NCI-H1105 treated with DMSO at 0.1 percent for 48 hours (cell line): Measurements from ENCODE around the gene SSR4.
"Not testable (repeated sequence)": the region's sequence is repeated elsewhere in the genome, so short reads cannot be mapped to it uniquely, and the experiment has no call there.

Experiments
- DNase-seq: peaks from one replicate; lab custom pipeline; 2025; lab: John Stamatoyannopoulos, UW

The SSR4 gene

DNA sequence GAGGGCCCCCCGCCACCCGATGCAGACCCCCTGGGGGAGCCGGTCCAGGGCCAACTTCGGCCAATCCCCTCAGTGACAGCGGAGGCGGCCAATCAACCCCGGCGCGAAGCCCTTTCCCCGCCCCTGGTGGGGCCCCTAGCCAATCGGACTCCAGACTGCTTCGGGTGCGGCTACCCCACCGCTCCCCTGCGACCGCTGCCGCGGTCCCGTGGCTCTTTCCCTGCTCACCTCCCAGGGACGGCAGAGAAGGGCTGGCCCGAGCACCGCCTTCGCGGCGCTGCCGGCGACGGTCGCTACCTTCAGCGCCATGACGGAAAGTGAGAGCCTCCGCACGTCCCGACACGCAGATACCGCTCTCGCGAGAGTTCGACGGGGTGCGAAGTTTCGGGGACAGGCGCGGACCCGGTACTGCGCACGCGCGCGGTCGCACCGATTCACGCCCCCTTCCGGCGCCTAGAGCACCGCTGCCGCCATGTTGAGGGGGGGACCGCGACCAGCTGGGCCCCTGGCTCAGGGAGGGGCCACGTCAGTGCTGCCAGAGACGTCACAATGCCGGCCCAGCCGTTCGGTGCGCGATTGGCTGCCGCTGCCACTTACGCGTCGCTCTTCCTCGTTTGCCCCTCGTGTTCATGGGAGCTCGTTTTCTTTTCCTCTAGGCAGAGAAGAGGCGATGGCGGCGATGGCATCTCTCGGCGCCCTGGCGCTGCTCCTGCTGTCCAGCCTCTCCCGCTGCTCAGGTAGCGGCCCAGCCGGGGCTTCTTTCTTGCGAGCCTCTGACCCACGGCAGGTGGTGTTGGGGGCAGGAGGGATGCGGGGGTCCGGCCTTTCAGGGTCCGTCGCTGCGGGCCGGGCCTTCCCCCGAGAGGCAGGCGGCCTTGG, at the start of gene SSR4, which contains the start of gene IDH3G:
Gene SSR4, plus strand, starts transcription at position 651 of the 879 bp plus-strand sequence. Its CDS starts 20 bp downstream, at position 671.
Gene IDH3G, minus strand, starts transcription at position 358 of the 879 bp plus-strand sequence. Its CDS starts 49 bp downstream, at position 309.
- DNase-seq: peak; percentile 99

DNA sequence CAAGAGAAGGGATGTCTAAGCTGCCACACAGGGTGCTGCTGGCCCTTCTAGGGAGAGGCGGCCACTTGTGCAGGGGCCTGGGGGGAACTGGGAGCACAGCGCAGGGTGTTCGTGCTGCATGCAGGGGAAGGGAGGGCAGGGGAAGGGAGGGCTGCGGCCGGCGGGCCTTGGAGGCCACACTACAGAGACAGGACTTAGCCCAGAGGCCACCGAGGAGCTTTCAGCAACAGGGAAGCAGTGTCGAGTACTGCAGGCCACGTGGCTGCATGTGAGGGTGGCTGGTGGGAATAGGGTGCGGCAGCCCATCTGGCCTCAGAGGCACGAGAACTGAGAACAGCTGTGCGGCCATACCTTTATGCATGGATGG, 49.4 kb upstream of the SSR4 start:
- DNase-seq: not testable (repeated sequence)

DNA sequence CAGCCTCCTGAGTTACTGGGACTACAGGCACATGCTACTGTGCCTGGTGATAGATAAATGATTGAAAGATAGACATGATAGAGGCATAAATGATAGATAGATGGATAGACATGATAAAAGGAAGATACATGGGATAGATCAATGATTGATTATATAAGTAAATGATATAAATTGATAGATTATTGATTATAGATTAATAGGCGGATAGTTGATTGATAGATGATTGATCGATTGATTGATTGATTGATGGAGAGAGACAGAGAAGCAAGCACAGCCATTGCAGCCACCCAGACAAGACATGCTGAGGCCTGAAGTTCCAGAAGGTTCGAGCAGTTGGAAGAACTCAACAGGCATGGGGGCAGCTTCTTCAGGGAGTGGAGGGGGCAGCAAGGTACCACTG, 48.1 kb upstream of the SSR4 start:
- no peak for DNase-seq

GRCh38 chrX:153746991-153747390, 47.5 kb upstream of the SSR4 start:
- not testable (repeated sequence) for DNase-seq

DNA sequence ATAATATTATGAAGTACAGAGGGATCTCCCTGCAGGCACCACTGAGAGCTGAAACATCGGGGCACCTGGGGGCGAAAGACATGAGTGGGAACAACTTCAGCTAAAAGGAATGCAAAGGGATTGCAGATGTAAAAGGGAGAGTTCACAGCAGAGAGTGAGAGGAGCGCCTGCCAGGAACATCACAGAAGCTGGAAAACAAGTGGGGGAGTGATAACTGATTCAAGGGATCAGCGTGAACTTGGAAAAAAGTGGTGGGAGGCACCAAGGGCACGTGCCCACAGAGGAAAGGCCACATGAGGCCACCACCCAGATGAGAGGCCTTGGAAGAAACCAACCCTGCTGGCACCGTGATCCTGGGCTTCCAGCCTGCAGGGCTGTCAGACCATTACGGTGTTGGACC, 45.5 kb upstream of the SSR4 start:
- not testable (repeated sequence) for DNase-seq

GRCh38 chrX:153750127-153750774, 44.2 kb upstream of the SSR4 start:
- no peak for DNase-seq

- DNase-seq: no peak
Observed at GRCh38 chrX:153755136-153755535, 39.3 kb upstream of the SSR4 start.

- no peak for DNase-seq
Observed at GRCh38 chrX:153761863-153762262, 32.6 kb upstream of the SSR4 start.

DNA sequence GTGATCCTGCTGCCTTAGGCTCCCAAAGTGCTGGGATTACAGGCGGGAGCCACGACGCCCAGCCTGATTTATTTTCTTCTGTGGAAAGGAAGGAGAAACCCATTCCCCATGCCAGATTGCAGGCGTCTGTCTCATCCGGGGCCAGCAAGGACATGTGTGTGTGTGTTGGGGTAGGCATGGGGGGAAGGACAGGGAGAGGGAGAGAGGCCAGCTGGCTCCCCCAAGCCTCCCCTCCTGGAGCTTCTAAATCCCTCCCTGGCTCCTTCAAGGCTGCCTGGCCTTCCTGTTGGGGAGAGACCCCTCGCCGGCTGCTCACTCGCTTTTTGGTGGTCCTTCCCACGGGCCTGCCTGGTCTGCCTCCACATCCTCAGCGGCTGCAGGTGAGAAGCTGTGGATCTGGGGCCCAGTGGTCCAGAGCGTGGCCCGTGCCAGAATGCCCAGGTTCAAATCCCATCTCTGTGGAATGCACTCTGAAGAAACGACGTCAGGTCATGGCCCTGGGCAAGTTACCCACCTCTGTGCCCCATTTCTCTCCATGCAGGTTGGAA, 31.8 kb upstream of the SSR4 start:
- no peak for DNase-seq

GRCh38 chrX:153763298-153763932, 31.1 kb upstream of the SSR4 start:
- DNase-seq: no peak

- peak; percentile 91 for DNase-seq
Observed at GRCh38 chrX:153763989-153764755, 30.3 kb upstream of the SSR4 start, which contains the start of gene PLXNB3. PLXNB3 (plus strand) TSS chrX:153764249; CDS start chrX:153765536, 1,287 bp downstream.

GRCh38 chrX:153764786-153765137, 29.7 kb upstream of the SSR4 start:
- no peak for DNase-seq

- DNase-seq: no peak
Observed at GRCh38 chrX:153765138-153766079, 29.1 kb upstream of the SSR4 start.

DNA sequence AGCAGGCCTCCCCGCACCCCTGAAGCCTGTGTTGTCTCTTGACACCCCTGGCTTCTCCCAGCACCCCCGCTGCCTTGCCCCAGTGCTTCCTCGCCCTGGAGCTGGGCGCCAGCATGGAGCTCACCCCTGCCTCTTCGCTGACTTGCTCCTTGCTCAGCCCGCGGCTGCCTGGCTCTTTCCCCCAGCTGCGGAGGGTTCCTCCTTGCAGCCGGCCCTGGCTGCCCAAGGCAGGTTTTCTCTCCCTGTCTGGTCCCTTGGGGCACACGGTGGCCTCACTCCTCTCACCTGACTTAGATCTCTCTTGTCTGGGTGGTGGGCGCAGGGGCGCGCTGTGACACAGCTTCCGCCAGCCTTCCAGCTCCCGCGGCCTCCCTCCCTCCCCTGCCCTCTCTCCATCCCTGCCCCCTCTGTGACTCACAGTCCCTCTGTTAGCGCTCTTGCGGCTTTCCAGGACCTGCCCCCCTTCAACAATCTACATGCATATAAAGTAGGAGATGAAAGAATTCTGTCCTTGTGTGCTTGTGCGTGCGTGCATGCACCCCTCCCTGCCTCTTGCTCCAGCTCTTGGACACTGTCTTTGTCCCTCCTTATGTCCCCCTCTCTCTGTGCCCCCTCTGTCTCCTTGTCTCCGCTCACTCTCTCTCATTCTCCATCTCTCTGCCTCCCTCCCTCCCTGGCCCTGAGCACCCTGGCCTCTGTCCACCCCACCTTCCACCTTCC, 28.2 kb upstream of the SSR4 start:
- no peak for DNase-seq

GRCh38 chrX:153766871-153767673, 27.4 kb upstream of the SSR4 start:
- no peak for DNase-seq

GRCh38 chrX:153767674-153768055, 26.8 kb upstream of the SSR4 start:
- no peak for DNase-seq

- DNase-seq: no peak
Observed at GRCh38 chrX:153768311-153769157, 25.9 kb upstream of the SSR4 start.
